Uterus (tissue), 4 donors: ENCODE data around the gene YIF1B. TPM values are rescaled to one million over a fixed set of nuclear protein-coding genes. Genes with fewer than 3 reads are reported as not detected.
"Not testable (repeated sequence)": the region's sequence is repeated elsewhere in the genome, so short reads cannot be mapped to it uniquely, and the experiment has no call there.

Experiments
- DNase-seq, 2 donors: peaks; one replicate each; pipeline ENCODE4 v3.0.0-alpha.2; 2019 to 2020
- H3K27ac ChIP-seq, 2 donors: fragments of 200-600 bp; sonication (generic); 1 replicate in 1 of 2; 2 replicates in 1 of 2; pipeline ENCODE4 v1.5.1; 2016 to 2018
- H3K27me3 ChIP-seq, 2 donors: fragments of 200-600 bp; sonication (generic); one replicate each; pipeline ENCODE4 v1.5.1; 2018 to 2019; ENCODE audit warnings: control low read depth in 1 of 2
- H3K36me3 ChIP-seq, 2 donors: fragments of 200-600 bp; sonication (generic); one replicate each; pipeline ENCODE4 v1.5.1; 2019; ENCODE audit warnings: control low read depth in 1 of 2
- H3K4me1 ChIP-seq, 2 donors: fragments of 200-600 bp; sonication (generic); one replicate each; pipeline ENCODE4 v1.5.1; 2018 to 2019; ENCODE audit warnings: control low read depth in 1 of 2
- H3K4me3 ChIP-seq, 2 donors: fragments of 200-600 bp; sonication (generic); 1 replicate in 1 of 2; 2 replicates in 1 of 2; pipeline ENCODE4 v1.5.1; 2018 to 2019; ENCODE audit warnings: mild to moderate bottlenecking in 1 of 2
- H3K9me3 ChIP-seq, 2 donors: fragments of 200-600 bp; sonication (generic); one replicate each; pipeline ENCODE4 v1.5.1; 2019; ENCODE audit warnings: control low read depth in 1 of 2
- CTCF ChIP-seq, 4 experiments: fragments of 200-600 bp in 2 of 4; fragments of 450-650 bp in 2 of 4; sonication (generic) in 2 of 4; IDR thresholded peaks; one replicate each; pipeline ENCODE4 v1.5.1; 2016 to 2019; ENCODE audit warnings: antibody characterized with exemption in 4 of 4, mild to moderate bottlenecking in 2 of 4, moderate library complexity in 1 of 4
- POLR2A ChIP-seq, 2 donors: fragments of 450-650 bp; IDR thresholded peaks; one replicate each; pipeline ENCODE4 v1.6.1; 2016; ENCODE audit warnings: antibody characterized with exemption in 2 of 2, mild to moderate bottlenecking in 1 of 2, moderate library complexity in 1 of 2
- intact Hi-C: fragments of 100-400 bp; cut with DNase I; formaldehyde crosslinking; loops from one replicate; pipeline ENCODE4 v1.15.1; 2023; ENCODE audit warnings: low total_unique reads
- total RNA-seq, 4 donors: library from RNA; depleted of rRNA in 3 of 4; stranded (reverse); fragments of >200 nt in 3 of 4; gene quantifications; one replicate each; pipeline versions ENCODE4 v1.1.0 to v1.2.4, GENCODE V29; 2014 to 2023
- donor health status: DM: yes; HTN: yes; CAD: no.

YIF1B gene
- total RNA-seq, result 10 to 100 TPM in 3 of 4 donors, 1 to 10 TPM in 1; 6.4 to 31.7 (median 21.5) TPM

GRCh38 chr19:38315657-38316476 is at the start of gene YIF1B:
YIF1B (minus strand) TSS chr19:38315947; CDS start chr19:38315917, 30 bp downstream.
- peaks cover 0 to 3% of the 10 kb centered on the region in 2 donors for H3K27me3 ChIP-seq
- peaks cover 0 to 5% of the 10 kb centered on the region in 2 donors for H3K4me1 ChIP-seq
- intact Hi-C loops, result no loop called here
- H3K9me3 ChIP-seq, result no peaks in the 10 kb centered on the region
- peak in 1 of 4 experiments; percentile 7 for TF ChIP-seq CTCF (IDR thresholded peaks at IDR 0.05)
- peak; percentile 28 to 43 for TF ChIP-seq POLR2A (IDR thresholded peaks at IDR 0.05)
- H3K36me3 ChIP-seq, result no peaks in the 10 kb centered on the region
- H3K4me3 ChIP-seq, result peak within 1 kb of the TSS; percentile 66
- H3K27ac ChIP-seq, result peak within 1 kb of the TSS; percentile 80 to 87
- DNase-seq, result peak; percentile 96 to 97

GRCh38 chr19:38362946-38363688 is 47.4 kb upstream of the YIF1B start:
- intact Hi-C loops, H3K4me3 ChIP-seq, H3K27me3 ChIP-seq, H3K36me3 ChIP-seq, H3K9me3 ChIP-seq, H3K4me1 ChIP-seq, H3K27ac ChIP-seq, DNase-seq: not testable (repeated sequence)

- no peaks in the 10 kb centered on the region for H3K36me3 ChIP-seq
- intact Hi-C loops, result no loop called here
- H3K4me3 ChIP-seq, result peak overlapping the region; percentile 36
- no peaks in the 10 kb centered on the region for H3K4me1 ChIP-seq
- peak; percentile 68 to 70 for DNase-seq
- no peak overlapping the region for H3K27ac ChIP-seq
- TF ChIP-seq CTCF (IDR thresholded peaks at IDR 0.05), result no peak
- no peak for TF ChIP-seq POLR2A (IDR thresholded peaks at IDR 0.05)
- H3K9me3 ChIP-seq, result no peaks in the 10 kb centered on the region
- no peaks in the 10 kb centered on the region for H3K27me3 ChIP-seq
Measured at GRCh38 chr19:38362076-38362945, 46.6 kb upstream of the YIF1B start.

- Histone ChIP-seq H3K9me3 (no peaks in the 10 kb centered on the region), H3K4me3 (peak overlapping the region; percentile 36), H3K4me1 (no peaks in the 10 kb centered on the region), H3K27ac (no peak overlapping the region), H3K27me3 (no peaks in the 10 kb centered on the region), H3K36me3 (no peaks in the 10 kb centered on the region)
- peak in 1 of 4 experiments; percentile 23 for TF ChIP-seq CTCF (IDR thresholded peaks at IDR 0.05)
- no peak for TF ChIP-seq POLR2A (IDR thresholded peaks at IDR 0.05)
- peak; percentile 49 to 57 for DNase-seq
- intact Hi-C loops, result no loop called here
Measured at GRCh38 chr19:38361633-38362075, 45.9 kb upstream of the YIF1B start.
